GM18505 (cell line): ENCODE measurements around the gene RBM43.
"Not testable (repeated sequence)": the region's sequence is repeated elsewhere in the genome, so short reads cannot be mapped to it uniquely, and the experiment has no call there.

Experiments used
- ATAC-seq: cut with Tn5 transposase; IDR thresholded peaks from one replicate; pipeline ENCODE4 v1.9.1; 2021; ENCODE audit not compliant: unreplicated experiment
- POLR2A ChIP-seq: IDR thresholded peaks from 4 replicates; pipeline ENCODE4 v1.6.1; 2011; ENCODE audit warnings: borderline replicate concordance; ENCODE audit not compliant: insufficient read depth, insufficient read length; ENCODE audit errors: extremely low read depth

RBM43 gene

GRCh38 chr2:151261231-151261976, at the start of gene RBM43:
TSS of gene RBM43 (minus strand) at chr2:151261863. CDS start at chr2:151261727, 136 bp downstream.
- ATAC-seq, result peak; percentile 91
- peak; percentile 63 for TF ChIP-seq POLR2A

GRCh38 chr2:151310313-151310712, 48.6 kb upstream of the RBM43 start:
- ATAC-seq, result not testable (repeated sequence)

- no peak for ATAC-seq
- TF ChIP-seq POLR2A, result no peak
Observed at GRCh38 chr2:151306621-151307020, 45.0 kb upstream of the RBM43 start.

DNA sequence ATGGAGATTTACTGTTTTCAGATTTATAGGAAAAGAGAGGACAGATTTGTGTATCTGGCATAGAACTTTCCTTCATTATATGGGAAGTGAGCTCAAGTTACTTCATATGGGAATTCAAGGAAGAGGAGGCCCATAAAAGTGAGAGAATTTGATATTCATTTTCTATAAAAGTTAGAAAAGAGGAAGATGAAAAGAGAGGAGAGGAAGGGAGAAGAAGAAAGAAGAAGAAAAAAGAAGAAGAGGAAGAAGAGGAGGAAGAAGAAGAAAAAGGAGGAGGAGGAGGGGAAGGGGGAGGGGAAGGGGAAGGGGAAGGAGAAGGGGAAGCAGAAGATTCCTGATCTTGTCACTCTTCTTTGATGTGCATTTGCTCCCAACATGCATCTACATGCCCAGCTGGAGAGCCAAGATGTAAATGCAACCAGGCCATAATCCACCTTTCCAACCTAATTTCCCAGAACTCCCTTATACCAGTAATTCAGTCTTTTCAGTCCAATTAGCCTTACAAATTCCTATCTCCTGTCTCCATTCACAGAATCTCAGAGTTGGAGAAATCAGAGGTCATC, 43.5 kb upstream of the RBM43 start:
- ATAC-seq, result no peak
- TF ChIP-seq POLR2A, result no peak

GRCh38 chr2:151302879-151303278, 41.2 kb upstream of the RBM43 start:
- no peak for ATAC-seq
- TF ChIP-seq POLR2A, result no peak

- no peak for ATAC-seq
- no peak for TF ChIP-seq POLR2A
Observed at GRCh38 chr2:151302404-151302803, 40.7 kb upstream of the RBM43 start.

DNA sequence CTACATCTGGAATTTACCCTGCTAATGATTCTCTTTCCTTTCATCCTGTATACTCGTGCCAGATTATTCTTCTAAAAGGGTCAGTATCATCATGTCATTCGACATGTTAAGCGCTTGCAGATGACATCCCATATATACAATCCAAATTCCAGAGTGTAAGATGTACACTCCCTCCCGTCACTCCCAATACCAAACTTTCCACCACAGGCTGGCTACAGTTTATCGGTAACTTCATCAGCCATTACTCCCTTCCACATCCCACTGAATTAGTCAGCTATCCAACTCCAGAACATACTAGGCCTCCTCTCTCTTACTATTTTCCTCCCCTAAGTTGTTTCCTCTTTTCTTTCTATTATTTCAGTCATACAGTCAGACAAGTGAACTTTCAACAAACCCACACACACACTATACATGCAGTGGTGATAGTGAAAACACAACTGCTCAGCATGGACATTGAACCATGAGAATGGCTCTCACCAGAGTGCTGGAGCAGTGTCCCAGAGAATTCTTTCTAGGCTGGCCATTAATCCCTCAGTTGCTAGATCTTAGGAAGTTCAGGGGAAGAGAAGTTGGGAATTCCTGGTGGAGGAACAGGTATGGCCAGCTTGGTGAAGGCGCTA, 38.4 kb upstream of the RBM43 start:
- ATAC-seq, result no peak
- no peak for TF ChIP-seq POLR2A

GRCh38 chr2:151297882-151298281, 36.2 kb upstream of the RBM43 start:
- ATAC-seq, result peak; percentile 90
- no peak for TF ChIP-seq POLR2A

- ATAC-seq, result not testable (repeated sequence)
Observed at GRCh38 chr2:151295926-151296325, 34.3 kb upstream of the RBM43 start.

- no peak for ATAC-seq
- no peak for TF ChIP-seq POLR2A
Observed at GRCh38 chr2:151292546-151292945, 30.9 kb upstream of the RBM43 start.

- no peak for TF ChIP-seq POLR2A
- ATAC-seq, result no peak
Observed at GRCh38 chr2:151292141-151292540, 30.5 kb upstream of the RBM43 start.

DNA sequence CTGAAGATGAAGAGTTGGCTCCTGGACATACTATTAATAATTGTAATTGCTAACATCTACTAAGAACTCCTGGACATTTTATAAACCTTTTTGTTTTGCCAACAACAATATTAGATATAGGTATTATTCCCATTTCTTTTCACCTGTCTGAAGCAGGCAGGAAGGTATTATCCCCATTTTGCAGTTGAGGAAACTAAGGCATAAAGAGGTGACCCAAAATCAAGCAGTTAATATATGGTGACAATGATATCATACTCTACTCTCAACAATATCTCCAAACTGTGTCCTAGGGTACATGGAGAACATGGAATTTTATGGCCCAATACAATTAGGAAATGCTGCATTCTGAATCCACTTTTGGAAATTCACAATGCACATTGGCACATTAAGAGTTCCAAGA, 29.6 kb upstream of the RBM43 start:
- TF ChIP-seq POLR2A, result no peak
- no peak for ATAC-seq

DNA sequence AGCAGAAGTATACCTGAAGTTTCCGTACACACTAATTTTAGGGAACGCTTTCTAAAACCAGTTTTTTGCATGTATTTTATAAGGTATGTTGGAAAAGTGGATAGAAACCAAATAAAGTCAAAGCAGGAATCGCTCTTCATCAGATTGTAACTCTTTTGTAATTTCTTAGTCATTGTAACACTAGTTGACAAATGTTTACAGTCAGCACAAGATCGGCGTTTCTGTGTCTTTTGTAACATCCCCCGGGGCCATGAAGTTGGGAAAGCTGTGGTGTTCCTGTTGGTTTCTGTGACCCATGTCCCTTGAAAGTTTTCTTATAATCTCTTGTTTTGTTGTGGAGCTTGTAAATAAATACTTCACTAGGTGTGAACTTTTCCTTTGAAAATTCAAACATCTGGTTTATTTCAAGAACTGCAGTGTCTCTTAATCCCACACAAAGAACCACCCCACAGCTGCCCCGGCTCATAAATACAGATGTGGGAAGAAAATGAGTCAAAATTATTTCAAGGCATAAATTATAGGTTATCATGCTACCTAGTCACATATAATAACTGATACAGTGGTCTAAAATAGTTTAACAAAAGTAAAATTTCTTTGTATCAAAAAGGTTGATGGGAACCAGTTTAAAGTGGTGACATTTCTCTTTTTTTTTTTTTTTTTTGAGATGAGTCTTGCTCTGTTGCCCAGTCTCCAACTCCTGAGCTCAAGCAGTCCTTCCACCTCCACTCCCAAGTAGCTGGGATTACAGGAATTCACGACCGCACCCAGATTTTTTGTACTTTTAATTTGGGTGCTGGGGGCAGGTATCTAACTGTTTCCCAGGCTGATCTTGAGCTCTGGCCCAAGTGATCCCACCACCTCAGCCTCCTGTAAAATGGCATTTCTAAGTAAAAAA, 28.6 kb upstream of the RBM43 start:
- TF ChIP-seq POLR2A, result no peak
- ATAC-seq, result peak; percentile 16
